ENCODE data around the gene CACNB4.

DNA sequence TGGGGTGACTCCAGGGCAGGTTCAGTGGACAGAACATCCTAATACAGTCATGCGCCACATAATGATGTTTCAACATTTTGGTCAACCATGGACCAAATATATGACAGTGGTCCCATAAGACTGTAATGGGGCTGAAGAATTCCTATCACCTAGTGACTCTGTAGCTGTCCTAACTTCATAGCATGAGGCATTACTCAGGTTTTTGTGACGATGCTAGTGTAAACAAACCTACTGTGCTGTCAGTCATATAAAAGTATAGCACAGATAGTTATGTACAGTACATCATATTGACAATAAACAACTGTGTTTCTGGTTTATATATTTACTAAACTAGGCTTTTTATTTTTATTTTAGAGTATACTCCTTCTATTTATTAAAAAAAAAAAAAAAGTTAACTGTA lies 87.1 kb downstream of the CACNB4 start:
- TF ChIP-seq MAFK (IDR thresholded peaks at IDR 0.05; ENCODE audit: low read depth, low read length) (no peak), CHD1 (IDR thresholded peaks at IDR 0.05; ENCODE audit: low read depth, low read length) (no peak), RAD21 (IDR thresholded peaks at IDR 0.05; ENCODE audit: low read length) (no peak)
- TF ChIP-seq, protein P1, sequence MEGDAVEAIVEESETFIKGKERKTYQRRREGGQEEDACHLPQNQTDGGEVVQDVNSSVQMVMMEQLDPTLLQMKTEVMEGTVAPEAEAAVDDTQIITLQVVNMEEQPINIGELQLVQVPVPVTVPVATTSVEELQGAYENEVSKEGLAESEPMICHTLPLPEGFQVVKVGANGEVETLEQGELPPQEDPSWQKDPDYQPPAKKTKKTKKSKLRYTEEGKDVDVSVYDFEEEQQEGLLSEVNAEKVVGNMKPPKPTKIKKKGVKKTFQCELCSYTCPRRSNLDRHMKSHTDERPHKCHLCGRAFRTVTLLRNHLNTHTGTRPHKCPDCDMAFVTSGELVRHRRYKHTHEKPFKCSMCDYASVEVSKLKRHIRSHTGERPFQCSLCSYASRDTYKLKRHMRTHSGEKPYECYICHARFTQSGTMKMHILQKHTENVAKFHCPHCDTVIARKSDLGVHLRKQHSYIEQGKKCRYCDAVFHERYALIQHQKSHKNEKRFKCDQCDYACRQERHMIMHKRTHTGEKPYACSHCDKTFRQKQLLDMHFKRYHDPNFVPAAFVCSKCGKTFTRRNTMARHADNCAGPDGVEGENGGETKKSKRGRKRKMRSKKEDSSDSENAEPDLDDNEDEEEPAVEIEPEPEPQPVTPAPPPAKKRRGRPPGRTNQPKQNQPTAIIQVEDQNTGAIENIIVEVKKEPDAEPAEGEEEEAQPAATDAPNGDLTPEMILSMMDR (conservative IDR thresholded peaks at IDR 0.05; ENCODE audit: low read depth, low read length), result no peak
- TF ChIP-seq, protein P2, sequence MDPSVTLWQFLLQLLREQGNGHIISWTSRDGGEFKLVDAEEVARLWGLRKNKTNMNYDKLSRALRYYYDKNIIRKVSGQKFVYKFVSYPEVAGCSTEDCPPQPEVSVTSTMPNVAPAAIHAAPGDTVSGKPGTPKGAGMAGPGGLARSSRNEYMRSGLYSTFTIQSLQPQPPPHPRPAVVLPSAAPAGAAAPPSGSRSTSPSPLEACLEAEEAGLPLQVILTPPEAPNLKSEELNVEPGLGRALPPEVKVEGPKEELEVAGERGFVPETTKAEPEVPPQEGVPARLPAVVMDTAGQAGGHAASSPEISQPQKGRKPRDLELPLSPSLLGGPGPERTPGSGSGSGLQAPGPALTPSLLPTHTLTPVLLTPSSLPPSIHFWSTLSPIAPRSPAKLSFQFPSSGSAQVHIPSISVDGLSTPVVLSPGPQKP (IDR thresholded peaks at IDR 0.05; ENCODE audit: borderline replicate concordance, low read depth, low read length), result no peak
- TF ChIP-seq, protein P3, sequence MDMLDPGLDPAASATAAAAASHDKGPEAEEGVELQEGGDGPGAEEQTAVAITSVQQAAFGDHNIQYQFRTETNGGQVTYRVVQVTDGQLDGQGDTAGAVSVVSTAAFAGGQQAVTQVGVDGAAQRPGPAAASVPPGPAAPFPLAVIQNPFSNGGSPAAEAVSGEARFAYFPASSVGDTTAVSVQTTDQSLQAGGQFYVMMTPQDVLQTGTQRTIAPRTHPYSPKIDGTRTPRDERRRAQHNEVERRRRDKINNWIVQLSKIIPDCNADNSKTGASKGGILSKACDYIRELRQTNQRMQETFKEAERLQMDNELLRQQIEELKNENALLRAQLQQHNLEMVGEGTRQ (IDR thresholded peaks at IDR 0.05; ENCODE audit: low read depth, low read length), result no peak
